SK-N-SH (cell line): ENCODE data around the gene FAM171A2. TPM values are rescaled to one million over a fixed set of nuclear protein-coding genes. Genes with fewer than 3 reads are reported as not detected.

Experiments
- CTCF ChIA-PET: fragments of 300-600, 350-600 bp; formaldehyde crosslinking; extraction: SDS; loops from one replicate; lab custom pipeline; 2021; lab: Yijun Ruan, JAX
- POLR2A ChIA-PET: fragments of 350-600 bp; sonication (Branson Sonifier 250); formaldehyde crosslinking; extraction: SDS; loops from one replicate; lab custom pipeline; 2020; ENCODE audit warnings: antibody characterized with exemption, inconsistent platforms; lab: Yijun Ruan, JAX
- DNase-seq: peaks from one replicate; pipeline ENCODE4 v3.0.0; 2012
- H2AFZ ChIP-seq: fragments of 200-600 bp; sonication (generic); 2 replicates; pipeline ENCODE4 v1.8.1; 2016; ENCODE audit warnings: antibody characterized with exemption, mild to moderate bottlenecking, low read depth
- H3F3A ChIP-seq: fragments of 200-600 bp; sonication (generic); replicated peaks from 2 replicates; pipeline ENCODE3; 2016; ENCODE audit warnings: antibody characterized with exemption, mild to moderate bottlenecking; ENCODE audit not compliant: insufficient read depth
- H3K27ac ChIP-seq, 2 experiments: fragments of 200-500 bp in 1 of 2; fragments of 200-600 bp in 1 of 2; sonication (Bioruptor generic) in 1 of 2; sonication (generic), shearing (Covaris generic) in 1 of 2; 2 replicates each; pipeline versions ENCODE4 v1.5.1 to v1.6.1; 2014 to 2016; ENCODE audit warnings: low read depth in 2 of 2, inconsistent platforms in 1 of 2, low read length in 1 of 2, mild to moderate bottlenecking in 1 of 2, mixed read lengths in 1 of 2
- H3K27me3 ChIP-seq: fragments of 200-600 bp; sonication (generic), shearing (Covaris generic); 2 replicates; pipeline ENCODE4 v1.6.1; 2016; ENCODE audit warnings: mixed run types; ENCODE audit not compliant: insufficient read depth
- H3K36me3 ChIP-seq, 2 experiments: fragments of 200-500 bp in 1 of 2; fragments of 200-600 bp in 1 of 2; sonication (Bioruptor generic) in 1 of 2; sonication (generic) in 1 of 2; replicated peaks in 1 of 2; 2 replicates each; pipeline versions ENCODE3 to v1.5.1; 2014 to 2016; ENCODE audit warnings: low read length in 1 of 2, mild to moderate bottlenecking in 1 of 2; ENCODE audit not compliant: insufficient read depth in 2 of 2, control insufficient read depth in 1 of 2
- H3K4me1 ChIP-seq, 2 experiments: fragments of 200-500 bp in 1 of 2; fragments of 200-600 bp in 1 of 2; sonication (Bioruptor generic) in 1 of 2; sonication (generic), shearing (Covaris generic) in 1 of 2; 2 replicates each; pipeline versions ENCODE4 v1.5.1 to v1.6.1; 2014 to 2016; ENCODE audit warnings: low read depth in 1 of 2, low read length in 1 of 2, mixed run types in 1 of 2; ENCODE audit not compliant: insufficient read depth in 2 of 2, control insufficient read depth in 1 of 2
- H3K4me2 ChIP-seq: fragments of 200-600 bp; sonication (generic), shearing (Covaris generic); 2 replicates; pipeline ENCODE4 v1.6.1; 2017; ENCODE audit warnings: mixed run types
- H3K4me3 ChIP-seq, 2 experiments: fragments of 200-500 bp in 1 of 2; fragments of 200-600 bp in 1 of 2; sonication (Bioruptor generic) in 1 of 2; sonication (generic), shearing (Covaris generic) in 1 of 2; 2 replicates each; pipeline versions ENCODE4 v1.5.1 to v1.8.1; 2014 to 2016; ENCODE audit warnings: low read depth in 2 of 2, inconsistent platforms in 1 of 2, low read length in 1 of 2, mild to moderate bottlenecking in 1 of 2, mixed read lengths in 1 of 2, moderate library complexity in 1 of 2
- H3K79me2 ChIP-seq: fragments of 200-600 bp; sonication (generic); 2 replicates; pipeline ENCODE4 v1.8.1; 2017; ENCODE audit warnings: mild to moderate bottlenecking; ENCODE audit not compliant: insufficient read depth
- H3K9ac ChIP-seq: fragments of 200-600 bp; sonication (generic); 2 replicates; pipeline ENCODE4 v1.6.1; 2017; ENCODE audit warnings: mixed run types
- H3K9me2 ChIP-seq: fragments of 200-600 bp; sonication (generic); 2 replicates; pipeline ENCODE4 v1.6.1; 2017; ENCODE audit warnings: mixed run types
- H3K9me3 ChIP-seq: fragments of 200-600 bp; sonication (generic); 2 replicates; pipeline ENCODE4 v1.6.1; 2017; ENCODE audit warnings: mixed run types, mild to moderate bottlenecking, moderate library complexity
- H4K20me1 ChIP-seq: fragments of 200-600 bp; sonication (generic); 2 replicates; pipeline ENCODE4 v1.6.1; 2017; ENCODE audit warnings: mild to moderate bottlenecking, mixed run types; ENCODE audit not compliant: insufficient read depth
- EP300 ChIP-seq, 2 experiments: IDR thresholded peaks; 2 replicates each; pipeline versions ENCODE4 v1.4.0 to v1.6.1; 2012; ENCODE audit warnings: borderline replicate concordance in 1 of 2, low read depth in 1 of 2, low read length in 1 of 2
- FOXJ3 ChIP-seq: sonication (generic); formaldehyde crosslinking; IDR thresholded peaks from 2 replicates; pipeline ENCODE4 v1.5.1; 2020; ENCODE audit warnings: mild to moderate bottlenecking, missing genetic modification reagents
- FOXM1 ChIP-seq: IDR thresholded peaks from 2 replicates; pipeline ENCODE4 v1.4.0; 2012; ENCODE audit warnings: low read depth, mild to moderate bottlenecking
- GABPA ChIP-seq: IDR thresholded peaks from 2 replicates; pipeline ENCODE4 v1.4.0; 2012; ENCODE audit warnings: low read depth, mild to moderate bottlenecking
- IRF3 ChIP-seq: fragments of 150-350 bp; IDR thresholded peaks from 2 replicates; pipeline ENCODE4 v1.6.1; 2016; ENCODE audit warnings: mild to moderate bottlenecking, low read depth, low read length
- JUND ChIP-seq: IDR thresholded peaks from 2 replicates; pipeline ENCODE4 v1.4.0; 2012
- MEF2A ChIP-seq: IDR thresholded peaks from 2 replicates; pipeline ENCODE4 v1.4.0; 2012; ENCODE audit warnings: low read depth, borderline replicate concordance
- NFIC ChIP-seq: IDR thresholded peaks from 2 replicates; pipeline ENCODE4 v1.4.0; 2012; ENCODE audit warnings: borderline replicate concordance
- PBX3 ChIP-seq: IDR thresholded peaks from 2 replicates; pipeline ENCODE4; 2012
- POLR2AphosphoS5 ChIP-seq: IDR thresholded peaks from 2 replicates; pipeline ENCODE4 v1.6.1; 2012; ENCODE audit warnings: low read depth, low read length
- RAD21 ChIP-seq: IDR thresholded peaks from 2 replicates; pipeline ENCODE4 v1.6.1; 2012; ENCODE audit warnings: mild to moderate bottlenecking, low read length
- RCOR1 ChIP-seq: fragments of 150-350 bp; IDR thresholded peaks from 2 replicates; pipeline ENCODE4 v1.6.1; 2017; ENCODE audit warnings: antibody characterized with exemption, low read length
- SIN3A ChIP-seq: IDR thresholded peaks from 2 replicates; pipeline ENCODE4 v1.6.1; 2012; ENCODE audit warnings: low read depth, mild to moderate bottlenecking, low read length, moderate library complexity, borderline replicate concordance
- SMC3 ChIP-seq: IDR thresholded peaks from 2 replicates; pipeline ENCODE4 v1.6.1; 2012; ENCODE audit warnings: low read depth, low read length, improper control_type of control experiment
- TAF1 ChIP-seq: IDR thresholded peaks from 2 replicates; pipeline ENCODE4 v1.6.1; 2012; ENCODE audit warnings: low read depth, mild to moderate bottlenecking, low read length, moderate library complexity, borderline replicate concordance
- TCF12 ChIP-seq: IDR thresholded peaks from 2 replicates; pipeline ENCODE4 v1.4.0; 2012
- TEAD4 ChIP-seq: IDR thresholded peaks from 2 replicates; pipeline ENCODE4 v1.4.0; 2012; ENCODE audit warnings: mild to moderate bottlenecking, borderline replicate concordance; ENCODE audit not compliant: insufficient read depth
- USF1 ChIP-seq: IDR thresholded peaks from 2 replicates; pipeline ENCODE4 v1.4.0; 2012; ENCODE audit warnings: low read depth, borderline replicate concordance
- USF2 ChIP-seq: fragments of 150-350 bp; IDR thresholded peaks from 2 replicates; pipeline ENCODE4 v1.6.1; 2017; ENCODE audit warnings: antibody characterized with exemption, low read length, low read depth, borderline replicate concordance
- YY1 ChIP-seq: IDR thresholded peaks from 2 replicates; pipeline ENCODE4 v1.4.0; 2012; ENCODE audit warnings: low read depth, mild to moderate bottlenecking
- WGBS: methylation state at CpG from one replicate; pipeline ENCODE4 v1.1.6; 2017; ENCODE audit warnings: low lambda C conversion rate; 5-methylcytosine and 5-hydroxymethylcytosine counted together
- polyA plus RNA-seq, 3 experiments: library from polyadenylated mRNA; depleted of rRNA; stranded (reverse); fragments of >200 nt; gene quantifications; 2 replicates each; pipeline ENCODE4 v1.2.3, GENCODE V29; 2012

The FAM171A2 gene
- polyA plus RNA-seq, 1 of the 3 experiments (the other 2 are of a cell fraction), result 4.9 TPM

- CTCF ChIA-PET, result interaction anchor here (1.0 to 5.7 kb wide), 3 partner anchors 20 to 102 kb away, joined by 3 to 37 read pairs (median 7); partner anchors contain the start of gene UBTF
- POLR2A ChIA-PET, result interaction anchor here (4.4 kb wide), 1 partner anchor 8 kb away, joined by 34 read pairs; no protein-coding TSS in a partner anchor
- H3K9me3 ChIP-seq, result no peaks in the 10 kb centered on the region
- no peak overlapping the region for H3K27ac ChIP-seq
- WGBS, result 47% methylated on average over 4 of the region's 5 CpGs
- H3K9ac ChIP-seq, result no peak overlapping the region
- no peaks in the 10 kb centered on the region for H3F3A ChIP-seq
- no peaks in the 10 kb centered on the region for H3K27me3 ChIP-seq
- no peak overlapping the region for H2AFZ ChIP-seq
- no peaks in the 10 kb centered on the region for H4K20me1 ChIP-seq
- TF ChIP-seq JUND, result no peak
- no peak for TF ChIP-seq RAD21
- no peak for TF ChIP-seq FOXM1
- TF ChIP-seq FOXJ3 (CRISPR knock-in tag), result no peak
- TF ChIP-seq EP300 (IDR thresholded peaks at IDR 0.05; ENCODE audit: borderline replicate concordance in 1 of 2, low read depth in 1 of 2, low read length in 1 of 2), result no peak
- TF ChIP-seq RCOR1, result no peak
- TF ChIP-seq POLR2AphosphoS5, result no peak
- no peak for TF ChIP-seq TCF12
- no peak for TF ChIP-seq IRF3
- no peak for TF ChIP-seq MEF2A
- no peak for TF ChIP-seq USF1
- peaks cover 0 to 31% of the 10 kb centered on the region in 2 experiments; a peak in 1 of 4 replicates for H3K4me1 ChIP-seq
- H3K9me2 ChIP-seq, result no peaks in the 10 kb centered on the region
- H3K4me3 ChIP-seq, result no peak overlapping the region
- DNase-seq, result no peak
- H3K36me3 ChIP-seq, result no peaks in the 10 kb centered on the region
- no peaks in the 10 kb centered on the region for H3K79me2 ChIP-seq
- no peak overlapping the region for H3K4me2 ChIP-seq
These were observed 52.0 kb downstream of the FAM171A2 start for GRCh38 chr17:44311562-44312181.

GRCh38 chr17:44310609-44311376 lies 52.9 kb downstream of the FAM171A2 start:
- Histone ChIP-seq H4K20me1 (no peaks in the 10 kb centered on the region), H3K4me3 (no peak overlapping the region), H3K4me1 (peaks cover 0 to 31% of the 10 kb centered on the region in 2 experiments; a peak in 1 of 4 replicates), H3K4me2 (no peak overlapping the region), H3K27me3 (no peaks in the 10 kb centered on the region), H3K79me2 (no peaks in the 10 kb centered on the region), H3K9ac (no peak overlapping the region), H3K9me2 (no peaks in the 10 kb centered on the region), H3K9me3 (no peaks in the 10 kb centered on the region), H2AFZ (no peak overlapping the region), H3K27ac (no peak overlapping the region), H3K36me3 (no peaks in the 10 kb centered on the region), H3F3A (no peaks in the 10 kb centered on the region)
- TF ChIP-seq YY1 (no peak), EP300 (IDR thresholded peaks at IDR 0.05; ENCODE audit: borderline replicate concordance in 1 of 2, low read depth in 1 of 2, low read length in 1 of 2) (no peak), GABPA (no peak), TEAD4 (no peak), RCOR1 (no peak), USF2 (no peak), PBX3 (no peak), TCF12 (no peak), JUND (no peak), RAD21 (no peak), SIN3A (no peak), SMC3 (no peak), TAF1 (no peak), MEF2A (no peak), IRF3 (no peak), NFIC (no peak), FOXJ3 (CRISPR knock-in tag) (no peak)
- ChIA-PET CTCF (interaction anchor here (1.1 to 5.7 kb wide), 7 partner anchors 13 to 125 kb away, joined by 3 to 37 read pairs (median 6); partner anchors contain the start of genes GRN, SLC25A39 and UBTF), POLR2A (interaction anchor here (1.0 to 4.4 kb wide), 4 partner anchors 9 to 112 kb away, joined by 3 to 34 read pairs (median 22); partner anchors contain the start of gene SLC25A39)
- DNase-seq, result no peak
- WGBS, result 23% methylated on average over 5 of the region's 10 CpGs
